Astrocyte (in vitro differentiated cells and primary cell): ENCODE results near the gene ATP6V0E1. TPM values are rescaled to one million over a fixed set of nuclear protein-coding genes. Genes with fewer than 3 reads are reported as not detected.

Experiments used
- DNase-seq: peaks from one replicate; pipeline ENCODE4 v3.0.0-alpha.2; 2010; ENCODE audit warnings: low read depth
- FAIRE-seq: peaks from 2 replicates; lab custom pipeline; 2011; peaks lifted over from hg19 to GRCh38; lab: Jason Lieb, UNC
- H2AFZ ChIP-seq: 2 replicates; pipeline ENCODE4 v1.6.0; 2012; ENCODE audit warnings: low read depth, low read length, inconsistent platforms
- H3K27ac ChIP-seq: 2 replicates; pipeline ENCODE4 v1.5.1; 2011; ENCODE audit warnings: low read depth, low read length, inconsistent platforms
- H3K27me3 ChIP-seq: 2 replicates; pipeline ENCODE4 v1.6.0; 2011; ENCODE audit warnings: low read length, inconsistent platforms; ENCODE audit not compliant: insufficient read depth
- H3K36me3 ChIP-seq: 2 replicates; pipeline ENCODE4 v1.5.1; 2011; ENCODE audit warnings: low read length, inconsistent platforms; ENCODE audit not compliant: insufficient read depth
- H3K4me1 ChIP-seq: 2 replicates; pipeline ENCODE4 v1.5.1; 2011; ENCODE audit warnings: low read length, inconsistent platforms; ENCODE audit not compliant: insufficient read depth
- H3K4me2 ChIP-seq: 2 replicates; pipeline ENCODE4 v1.6.0; 2012; ENCODE audit warnings: low read length, inconsistent platforms
- H3K4me3 ChIP-seq: 2 replicates; pipeline ENCODE4 v1.5.1; 2011; ENCODE audit warnings: low read depth, mild to moderate bottlenecking, low read length, inconsistent platforms; ENCODE audit not compliant: insufficient read depth
- H3K79me2 ChIP-seq: 2 replicates; pipeline ENCODE4 v1.6.0; 2012; ENCODE audit warnings: mild to moderate bottlenecking, low read length, inconsistent platforms; ENCODE audit not compliant: insufficient read depth
- H3K9ac ChIP-seq: 2 replicates; pipeline ENCODE4 v1.6.0; 2012; ENCODE audit warnings: mild to moderate bottlenecking, low read length, inconsistent platforms
- H3K9me3 ChIP-seq: 2 replicates; pipeline ENCODE4 v1.5.1; 2012; ENCODE audit warnings: low read depth, mild to moderate bottlenecking, low read length, inconsistent platforms; ENCODE audit not compliant: insufficient read depth
- H4K20me1 ChIP-seq: 2 replicates; pipeline ENCODE4 v1.6.0; 2012; ENCODE audit warnings: low read length, inconsistent platforms; ENCODE audit not compliant: insufficient read depth
- H3K27ac Mint-ChIP-seq: one replicate; pipeline ENCODE4 v1.8.0; 2021; ENCODE audit warnings: mild to moderate bottlenecking, mixed read lengths; ENCODE audit not compliant: unreplicated experiment
- H3K27me3 Mint-ChIP-seq: one replicate; pipeline ENCODE4 v1.8.0; 2021; ENCODE audit warnings: low read depth, mixed read lengths; ENCODE audit not compliant: unreplicated experiment
- H3K36me3 Mint-ChIP-seq: one replicate; pipeline ENCODE4 v1.8.0; 2021; ENCODE audit warnings: low read depth, mixed read lengths; ENCODE audit not compliant: unreplicated experiment
- H3K4me1 Mint-ChIP-seq: one replicate; pipeline ENCODE4 v1.8.0; 2021; ENCODE audit warnings: low read depth, mixed read lengths; ENCODE audit not compliant: unreplicated experiment
- H3K4me3 Mint-ChIP-seq: one replicate; pipeline ENCODE4 v1.8.0; 2021; ENCODE audit warnings: mild to moderate bottlenecking, moderate library complexity, mixed read lengths; ENCODE audit not compliant: unreplicated experiment
- H3K9me3 Mint-ChIP-seq: one replicate; pipeline ENCODE4 v1.8.0; 2021; ENCODE audit warnings: mild to moderate bottlenecking, mixed read lengths; ENCODE audit not compliant: unreplicated experiment
- EZH2 ChIP-seq: IDR thresholded peaks from 2 replicates; pipeline ENCODE4 v1.6.1; 2012; ENCODE audit warnings: mild to moderate bottlenecking, low read length, inconsistent platforms; ENCODE audit not compliant: insufficient read depth
- total RNA-seq: library from RNA; stranded (reverse); gene quantifications from 2 replicates; pipeline ENCODE4 v1.2.1, GENCODE V29; 2021
- TF ChIP-seq, protein P1 (sequence below): IDR thresholded peaks from 2 replicates; pipeline ENCODE4 v1.5.1; 2011; ENCODE audit warnings: low read depth, mild to moderate bottlenecking, inconsistent platforms, low read length, moderate library complexity; ENCODE audit not compliant: insufficient read depth

Gene ATP6V0E1
- total RNA-seq, 1 donor from 2014 or later: 327 TPM

GRCh38 chr5:172979778-172980177, 3.8 kb upstream of the ATP6V0E1 start:
- FAIRE-seq: no peak
- Histone ChIP-seq H3K4me2 (no peak overlapping the region), H3K36me3 (no peaks in the 10 kb centered on the region), H2AFZ (no peak overlapping the region), H3K27ac (no peak overlapping the region), H3K79me2 (peaks cover 16% of the 10 kb centered on the region), H4K20me1 (no peaks in the 10 kb centered on the region), H3K9me3 (no peaks in the 10 kb centered on the region), H3K4me1 (peaks cover 6% of the 10 kb centered on the region), H3K27me3 (no peaks in the 10 kb centered on the region), H3K9ac (no peak overlapping the region), H3K4me3 (no peak overlapping the region)
- no peaks in the 10 kb centered on the region for H3K36me3 Mint-ChIP-seq
- DNase-seq: peak; percentile 29
- H3K27ac Mint-ChIP-seq: no peak overlapping the region
- peaks cover 10% of the 10 kb centered on the region for H3K27me3 Mint-ChIP-seq
- no peaks in the 10 kb centered on the region for H3K9me3 Mint-ChIP-seq
- H3K4me3 Mint-ChIP-seq: no peak overlapping the region
- no peaks in the 10 kb centered on the region for H3K4me1 Mint-ChIP-seq
- no peak for TF ChIP-seq EZH2
- TF ChIP-seq, protein P1, sequence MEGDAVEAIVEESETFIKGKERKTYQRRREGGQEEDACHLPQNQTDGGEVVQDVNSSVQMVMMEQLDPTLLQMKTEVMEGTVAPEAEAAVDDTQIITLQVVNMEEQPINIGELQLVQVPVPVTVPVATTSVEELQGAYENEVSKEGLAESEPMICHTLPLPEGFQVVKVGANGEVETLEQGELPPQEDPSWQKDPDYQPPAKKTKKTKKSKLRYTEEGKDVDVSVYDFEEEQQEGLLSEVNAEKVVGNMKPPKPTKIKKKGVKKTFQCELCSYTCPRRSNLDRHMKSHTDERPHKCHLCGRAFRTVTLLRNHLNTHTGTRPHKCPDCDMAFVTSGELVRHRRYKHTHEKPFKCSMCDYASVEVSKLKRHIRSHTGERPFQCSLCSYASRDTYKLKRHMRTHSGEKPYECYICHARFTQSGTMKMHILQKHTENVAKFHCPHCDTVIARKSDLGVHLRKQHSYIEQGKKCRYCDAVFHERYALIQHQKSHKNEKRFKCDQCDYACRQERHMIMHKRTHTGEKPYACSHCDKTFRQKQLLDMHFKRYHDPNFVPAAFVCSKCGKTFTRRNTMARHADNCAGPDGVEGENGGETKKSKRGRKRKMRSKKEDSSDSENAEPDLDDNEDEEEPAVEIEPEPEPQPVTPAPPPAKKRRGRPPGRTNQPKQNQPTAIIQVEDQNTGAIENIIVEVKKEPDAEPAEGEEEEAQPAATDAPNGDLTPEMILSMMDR: no peak

DNA sequence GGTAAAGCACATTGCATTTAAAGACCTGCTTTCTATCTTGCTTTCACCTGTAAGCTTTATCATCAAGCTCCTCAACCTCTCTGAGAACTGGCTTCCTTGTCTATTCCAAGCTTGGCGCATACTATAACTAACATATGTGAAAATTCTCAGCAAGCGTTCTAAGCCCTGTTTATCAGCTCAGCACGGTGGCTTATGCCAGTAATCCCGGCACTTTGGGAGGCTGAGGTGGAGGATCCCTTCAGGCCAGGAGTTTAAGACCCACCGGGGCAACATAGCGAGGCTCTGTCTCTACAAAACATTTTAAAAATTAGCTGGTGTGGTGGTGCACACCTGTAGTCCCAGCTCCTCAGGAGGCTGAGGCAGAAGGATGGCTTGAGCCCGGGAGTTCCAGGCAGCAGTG, 1.6 kb upstream of the ATP6V0E1 start:
- peaks cover 34% of the 10 kb centered on the region for H3K79me2 ChIP-seq
- H3K4me2 ChIP-seq: no peak overlapping the region
- no peaks in the 10 kb centered on the region for H3K9me3 Mint-ChIP-seq
- no peak for TF ChIP-seq EZH2
- TF ChIP-seq, protein P1: no peak
- H3K9me3 ChIP-seq: no peaks in the 10 kb centered on the region
- H3K36me3 ChIP-seq: no peaks in the 10 kb centered on the region
- H3K36me3 Mint-ChIP-seq: peaks cover 2% of the 10 kb centered on the region
- H3K4me3 Mint-ChIP-seq: no peak overlapping the region
- no peak overlapping the region for H2AFZ ChIP-seq
- H4K20me1 ChIP-seq: peaks cover 14% of the 10 kb centered on the region
- no peak overlapping the region for H3K9ac ChIP-seq
- no peak for DNase-seq
- H3K4me1 Mint-ChIP-seq: peaks cover 3% of the 10 kb centered on the region
- no peak overlapping the region for H3K4me3 ChIP-seq
- peaks cover 11% of the 10 kb centered on the region for H3K4me1 ChIP-seq
- H3K27ac Mint-ChIP-seq: no peak overlapping the region
- no peak for FAIRE-seq
- H3K27me3 ChIP-seq: no peaks in the 10 kb centered on the region
- peaks cover 4% of the 10 kb centered on the region for H3K27me3 Mint-ChIP-seq
- H3K27ac ChIP-seq: no peak overlapping the region

DNA sequence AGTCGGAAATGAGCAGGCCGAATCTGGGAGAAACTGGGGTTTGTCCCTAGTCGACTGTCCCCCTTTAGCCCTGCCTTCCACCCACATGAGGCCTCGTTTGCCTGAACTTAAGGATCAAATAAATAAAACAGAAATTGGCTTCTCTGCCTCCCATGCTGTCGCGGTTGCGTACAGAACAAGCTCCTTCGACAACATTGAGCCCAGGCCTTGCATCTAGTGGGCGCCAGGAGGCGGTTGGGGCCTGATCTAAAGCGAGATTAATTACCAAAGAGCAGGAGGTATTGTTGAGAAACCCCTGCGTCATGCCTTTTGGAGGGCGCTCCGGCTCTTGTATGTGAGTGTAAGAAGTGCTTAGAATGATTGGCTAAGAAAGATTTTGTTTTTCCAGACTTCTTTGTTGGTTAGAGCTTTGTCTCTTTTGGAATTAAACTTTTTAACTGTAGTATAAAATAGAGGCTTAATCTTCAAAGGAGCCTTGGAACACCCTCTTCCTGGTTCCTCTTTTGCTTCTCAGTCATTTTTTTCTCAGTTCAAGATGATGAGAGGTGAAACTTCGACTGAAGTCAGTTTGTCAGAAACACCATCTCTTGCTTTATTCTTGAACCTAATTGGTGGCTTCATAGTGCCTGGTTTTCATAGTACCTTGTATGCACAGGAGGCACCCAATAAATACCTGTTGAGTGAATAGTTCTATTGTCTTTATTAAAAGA, 828 bp downstream of the ATP6V0E1 start:
- Histone ChIP-seq H3K27ac (peak overlapping the region; percentile 93), H3K36me3 (peaks cover 3% of the 10 kb centered on the region), H3K27me3 (no peaks in the 10 kb centered on the region), H2AFZ (peak overlapping the region; percentile 88), H3K79me2 (peaks cover 58% of the 10 kb centered on the region), H4K20me1 (peaks cover 36% of the 10 kb centered on the region), H3K9me3 (no peaks in the 10 kb centered on the region), H3K4me3 (peak overlapping the region; percentile 78), H3K4me2 (peak overlapping the region; percentile 90), H3K4me1 (peaks cover 11% of the 10 kb centered on the region), H3K9ac (peak overlapping the region; percentile 92)
- H3K27ac Mint-ChIP-seq: peak overlapping the region; percentile 88
- no peaks in the 10 kb centered on the region for H3K9me3 Mint-ChIP-seq
- FAIRE-seq: no peak
- H3K36me3 Mint-ChIP-seq: peaks cover 3% of the 10 kb centered on the region
- H3K27me3 Mint-ChIP-seq: no peaks in the 10 kb centered on the region
- peak; percentile 89 for DNase-seq
- no peak for TF ChIP-seq EZH2
- TF ChIP-seq, protein P1: peak; percentile 42
- H3K4me1 Mint-ChIP-seq: peaks cover 3% of the 10 kb centered on the region
- peak overlapping the region; percentile 97 for H3K4me3 Mint-ChIP-seq
